Endothelial cell of umbilical vein (primary cell): ENCODE data around the gene GPBP1L1.

Source experiments
- CTCF ChIP-seq, 2 donors: IDR thresholded peaks; 1 replicate in 1 of 2; 2 replicates in 1 of 2; pipeline ENCODE4 v1.5.1; 2011; ENCODE audit warnings: low read length in 2 of 2, mild to moderate bottlenecking in 2 of 2, moderate library complexity in 2 of 2, control low read depth in 1 of 2, inconsistent platforms in 1 of 2, low read depth in 1 of 2; ENCODE audit not compliant: insufficient read depth in 1 of 2; ENCODE audit errors: extremely low read depth in 1 of 2
- MAX ChIP-seq: IDR thresholded peaks from 2 replicates; pipeline ENCODE4 v1.6.1; 2011; ENCODE audit not compliant: insufficient read depth, insufficient read length
- MYC ChIP-seq: IDR thresholded peaks from one replicate; pipeline ENCODE4 v1.6.1; 2011; ENCODE audit warnings: mild to moderate bottlenecking, low read depth, low read length
- POLR2AphosphoS5 ChIP-seq: IDR thresholded peaks from 2 replicates; pipeline ENCODE4 v1.6.1; 2012; ENCODE audit warnings: low read depth, mild to moderate bottlenecking, control low read depth, low read length, moderate library complexity; ENCODE audit not compliant: insufficient read depth

DNA sequence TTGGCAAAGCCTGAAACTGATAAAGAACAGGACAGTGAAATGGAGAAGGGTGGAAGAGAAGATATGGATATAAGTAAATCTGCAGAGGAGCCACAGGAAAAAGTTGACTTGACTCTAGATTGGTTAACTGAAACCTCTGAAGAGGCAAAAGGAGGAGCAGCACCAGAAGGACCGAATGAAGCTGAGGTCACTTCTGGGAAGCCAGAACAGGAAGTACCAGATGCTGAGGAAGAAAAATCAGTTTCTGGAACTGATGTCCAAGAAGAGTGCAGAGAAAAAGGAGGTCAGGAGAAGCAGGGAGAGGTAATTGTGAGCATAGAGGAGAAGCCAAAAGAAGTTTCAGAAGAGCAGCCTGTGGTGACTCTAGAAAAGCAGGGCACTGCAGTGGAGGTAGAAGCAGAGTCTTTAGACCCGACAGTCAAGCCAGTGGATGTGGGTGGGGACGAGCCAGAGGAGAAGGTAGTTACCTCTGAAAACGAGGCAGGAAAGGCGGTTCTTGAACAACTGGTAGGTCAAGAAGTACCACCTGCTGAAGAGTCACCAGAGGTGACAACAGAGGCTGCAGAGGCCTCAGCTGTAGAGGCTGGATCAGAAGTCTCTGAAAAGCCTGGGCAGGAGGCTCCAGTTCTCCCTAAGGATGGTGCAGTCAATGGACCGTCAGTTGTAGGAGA is 78.8 kb downstream of the GPBP1L1 start:
- TF ChIP-seq MYC (no peak), CTCF (IDR thresholded peaks at IDR 0.05; ENCODE audit: extremely low read depth in 1 of 2, insufficient read depth in 1 of 2, low read depth in 1 of 2, low read length in 2 of 2) (no peak), POLR2AphosphoS5 (no peak), MAX (no peak)
